ENCODE results near the gene PCLAF. TPM values are rescaled to one million over a fixed set of nuclear protein-coding genes. Genes with fewer than 3 reads are reported as not detected.

The PCLAF gene
- total and polyA plus RNA-seq, 2 of the 8 experiments (the other 6 are each of a cell fraction or from before 2014, with no cell fraction given) = 76.2 to 124 TPM

DNA sequence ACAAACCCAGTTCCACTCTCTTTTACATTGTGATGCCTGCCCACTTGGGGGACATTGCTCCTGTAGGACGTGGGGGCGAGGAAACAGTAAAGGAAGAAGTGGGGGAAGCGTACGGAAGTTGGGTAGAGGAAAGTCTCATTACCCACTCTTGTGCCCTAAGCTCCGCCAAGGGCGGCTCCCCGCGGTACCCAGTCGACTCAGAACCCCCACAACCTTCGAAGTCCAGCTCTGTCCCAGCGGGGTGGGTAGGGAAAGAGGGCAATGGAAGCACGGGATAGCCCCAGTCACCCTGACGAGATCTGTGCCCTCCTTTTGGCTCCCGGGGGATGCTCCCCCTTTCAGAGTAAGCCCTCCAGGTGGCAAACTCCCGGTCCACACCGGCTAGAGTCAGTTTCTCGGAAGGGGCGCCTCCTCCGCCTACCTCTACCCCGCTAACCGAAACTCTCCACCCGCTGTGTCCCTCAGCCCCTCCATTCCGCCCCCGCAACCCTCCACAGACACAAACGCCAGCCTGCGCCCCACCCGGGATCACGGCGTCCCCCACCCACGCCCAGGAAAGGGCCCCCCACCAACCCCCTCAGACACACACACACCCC is 25.8 kb downstream of the PCLAF start:
- H4K91ac ChIP-seq (replicated peaks; ENCODE audit: insufficient read length, low read length) = no peak overlapping the region
- no peak overlapping the region for H2BK120ac ChIP-seq (replicated peaks; ENCODE audit: low read depth, low read length)
- H4K20me1 ChIP-seq (replicated peaks in 1 of 2; ENCODE audit: control insufficient read depth in 1 of 2, insufficient read depth in 2 of 2, low read length in 2 of 2) = no peaks in the 10 kb centered on the region
- H3K79me1 ChIP-seq (ENCODE audit: low read depth, low read length) = no peaks in the 10 kb centered on the region
- H3K56ac ChIP-seq (replicated peaks; ENCODE audit: insufficient read length, low read depth, low read length) = peak overlapping the region; percentile 54
- peak overlapping the region; percentile 79 to 90 for H3K4me2 ChIP-seq (ENCODE audit: insufficient read depth in 1 of 2, low read depth in 2 of 2, low read length in 2 of 2)
- no peak overlapping the region for H2BK15ac ChIP-seq (ENCODE audit: low read length)
- no peak overlapping the region for H3K23ac ChIP-seq (ENCODE audit: insufficient read length)
- peak overlapping the region; percentile 79 to 96 (median 86) for H3K9ac ChIP-seq (replicated peaks in 1 of 4; ENCODE audit: extremely low read depth in 1 of 4, low read depth in 3 of 4, low read length in 3 of 4)
- H3K4me1 ChIP-seq (replicated peaks in 1 of 4; ENCODE audit: control insufficient read depth in 3 of 4, insufficient read depth in 4 of 4, low read length in 3 of 4) = peaks cover 0 to 2% (median 0%) of the 10 kb centered on the region in 4 experiments; a peak in 2 of 7 replicates
- H3K36me3 ChIP-seq (ENCODE audit: control insufficient read depth in 2 of 4, insufficient read depth in 4 of 4, low read length in 3 of 4) = no peaks in the 10 kb centered on the region
- H3K23me2 ChIP-seq (ENCODE audit: low read depth, low read length) = peaks cover 2% of the 10 kb centered on the region; the same call in 1 of the 2 replicates
- TF ChIP-seq BACH1 (IDR thresholded peaks at IDR 0.05; ENCODE audit: low read length) = 0 out of 2 replicates have a peak, but pooled peaks have one; percentile 5
- peak; percentile 28 for TF ChIP-seq KDM4A (IDR thresholded peaks at IDR 0.05; ENCODE audit: low read depth, low read length, severe bottlenecking)
- TF ChIP-seq SAP30 (IDR thresholded peaks at IDR 0.05; ENCODE audit: insufficient read depth, insufficient replicate concordance, low read length) = peak; percentile 55
- TF ChIP-seq HDAC2 (IDR thresholded peaks at IDR 0.05; ENCODE audit: borderline replicate concordance in 1 of 2, low read depth in 2 of 2, low read length in 2 of 2) = 0 out of 4 replicates have a peak, but pooled peaks of 1 of the 2 experiments have one; percentile 18
- no peak for TF ChIP-seq RXRA (IDR thresholded peaks at IDR 0.05; ENCODE audit: insufficient read depth, low read depth, low read length)
- no peak for TF ChIP-seq EGR1 (IDR thresholded peaks at IDR 0.05; ENCODE audit: borderline replicate concordance, low read depth, low read length)
- no peaks in the 10 kb centered on the region for H3K27me3 ChIP-seq (replicated peaks in 1 of 4; ENCODE audit: control insufficient read depth in 3 of 4, extremely low read depth in 1 of 4, insufficient read depth in 3 of 4, low read length in 3 of 4)
- H3K14ac ChIP-seq (ENCODE audit: insufficient read length) = no peak overlapping the region
- H2AK5ac ChIP-seq (ENCODE audit: low read depth, low read length) = no peak overlapping the region
- no peaks in the 10 kb centered on the region for H3K9me3 ChIP-seq (ENCODE audit: insufficient read depth in 2 of 2, low read depth in 1 of 2, low read length in 1 of 2)
- DNase-seq (ENCODE audit: low read depth in 1 of 2, low spot score in 2 of 2) (peak in 1 of 2 experiments; percentile 67), FAIRE-seq (no peak)
- peak overlapping the region; percentile 54 for H4K5ac ChIP-seq (ENCODE audit: insufficient read length, low read depth, low read length)
- WGBS, 2 experiments (ENCODE audit: extremely low coverage in 1 of 2, insufficient coverage in 1 of 2, insufficient read length in 1 of 2, insufficient replicate concordance in 2 of 2, low coverage in 1 of 2, low lambda C conversion rate in 2 of 2, missing lambda C conversion rate in 1 of 2) = 2% methylated on average over 25 of the region's 30 CpGs; no CpG with 5 or more reads in 1 of the 2 experiments
- POLR2A ChIA-PET (ENCODE audit: partially characterized antibody) = interaction anchor here (0.9 to 1.7 kb wide), 8 partner anchors 8 to 193 kb away, joined by 3 to 8 read pairs (median 3); partner anchors contain the start of gene PPIB
- peak overlapping the region; percentile 98; the same call in 1 of the 2 replicates for H4K8ac ChIP-seq (ENCODE audit: extremely low read depth, insufficient read depth, low read length)
- H3K18ac ChIP-seq (ENCODE audit: extremely low read depth, low read length) = peak overlapping the region; percentile 60
- peak overlapping the region; percentile 4; the same call in 1 of the 2 replicates for H2BK12ac ChIP-seq (ENCODE audit: low read depth, low read length)
- CTCF ChIA-PET (ENCODE audit: partially characterized antibody) = interaction anchor here (0.5 to 1.0 kb wide), 4 partner anchors 37 to 665 kb away, joined by 3 to 4 read pairs (median 3); no protein-coding TSS in a partner anchor
- H2BK20ac ChIP-seq (ENCODE audit: low read length) = no peak overlapping the region
- no peak overlapping the region for H3K4ac ChIP-seq (replicated peaks; ENCODE audit: insufficient read length, low read depth, low read length)
- peak overlapping the region; percentile 87 for H2BK5ac ChIP-seq (ENCODE audit: low read depth, low read length)
- H2AFZ ChIP-seq (ENCODE audit: low read length) = peak overlapping the region; percentile 62; the same call in 1 of the 2 replicates
- peaks cover 0 to 40% of the 10 kb centered on the region in 2 experiments; a peak in 3 of 4 replicates for H3K79me2 ChIP-seq (ENCODE audit: control insufficient read depth in 1 of 2, insufficient read depth in 2 of 2, low read length in 2 of 2)
- H3K27ac ChIP-seq (ENCODE audit: low read depth, low read length) = peak overlapping the region; percentile 75
- peak overlapping the region; percentile 68 to 95 (median 80) for H3K4me3 ChIP-seq (ENCODE audit: extremely low read depth in 1 of 4, insufficient read depth in 2 of 4, low read depth in 3 of 4, low read length in 4 of 4)

All from H1 (cell line).